Measurements from ENCODE around the gene MAPKBP1. TPM values are rescaled to one million over a fixed set of nuclear protein-coding genes. Genes with fewer than 3 reads are reported as not detected.

The MAPKBP1 gene
- polyA plus RNA-seq, 2 of the 4 experiments (the other 2 are of a cell fraction) = 2.5 to 6.1 TPM

- TF ChIP-seq HMGXB4 (CRISPR knock-in tag; IDR thresholded peaks at IDR 0.05; ENCODE audit: borderline replicate concordance) (no peak), BHLHE40 (IDR thresholded peaks at IDR 0.05; ENCODE audit: low read depth, low read length) (no peak), USF2 (IDR thresholded peaks at IDR 0.05) (no peak), EHF (CRISPR knock-in tag; IDR thresholded peaks at IDR 0.05) (no peak), HOXA7 (CRISPR knock-in tag; IDR thresholded peaks at IDR 0.05) (no peak), ZNF302 (CRISPR knock-in tag; IDR thresholded peaks at IDR 0.05) (no peak), NPAS2 (CRISPR knock-in tag; IDR thresholded peaks at IDR 0.05; ENCODE audit: borderline replicate concordance) (no peak), CHD4 (IDR thresholded peaks at IDR 0.05; ENCODE audit: borderline replicate concordance) (no peak), GATA3 (IDR thresholded peaks at IDR 0.05; ENCODE audit: borderline replicate concordance) (no peak), CHD2 (IDR thresholded peaks at IDR 0.05; ENCODE audit: low read length, partially characterized antibody) (no peak), EP300 (IDR thresholded peaks at IDR 0.05) (no peak), RCOR1 (IDR thresholded peaks at IDR 0.05; ENCODE audit: low read depth, low read length) (no peak), BCL3 (IDR thresholded peaks at IDR 0.05) (no peak), RNF2 (IDR thresholded peaks at IDR 0.05; ENCODE audit: borderline replicate concordance, low read depth) (no peak), ATOH8 (CRISPR knock-in tag; IDR thresholded peaks at IDR 0.05; ENCODE audit: low read depth) (no peak), MYC (IDR thresholded peaks at IDR 0.05; ENCODE audit: borderline replicate concordance, low read length) (no peak), MAFK (IDR thresholded peaks at IDR 0.05; ENCODE audit: partially characterized antibody) (no peak)
- no peaks in the 10 kb centered on the region for H3K9me3 ChIP-seq
- DNase-seq (ENCODE audit: low read depth in 1 of 2, low spot score in 1 of 2) = no peak
These were observed 67.9 kb downstream of the MAPKBP1 start for GRCh38 chr15:41842229-41842628.

GRCh38 chr15:41843571-41843970 lies 69.3 kb downstream of the MAPKBP1 start:
- Histone ChIP-seq H3K4me1 (no peaks in the 10 kb centered on the region), H3K9me3 (no peaks in the 10 kb centered on the region), H3K4me3 (no peak overlapping the region), H3K27ac (no peak overlapping the region), H3K4me2 (no peak overlapping the region)
- no peak for TF ChIP-seq ZNF302 (CRISPR knock-in tag; IDR thresholded peaks at IDR 0.05)
- TF ChIP-seq CEBPB (IDR thresholded peaks at IDR 0.05) = no peak
- TF ChIP-seq NR3C1 (IDR thresholded peaks at IDR 0.05) = no peak
- DNase-seq (ENCODE audit: low read depth in 1 of 2, low spot score in 1 of 2) = no peak
- FAIRE-seq = no peak
- 92% methylated on average over 4 of the region's 10 CpGs for WGBS (ENCODE audit: missing lambda C conversion rate)
- POLR2A ChIA-PET = no interaction called here
- CTCF ChIA-PET = interaction anchor here (1.7 kb wide), 1 partner anchor 60 kb away, joined by 4 read pairs; no protein-coding TSS in a partner anchor
- ATAC-seq = no peak

More at GRCh38 chr15:41842229-41842628, 67.9 kb downstream of the MAPKBP1 start:
- ChIA-PET CTCF (no interaction called here), POLR2A (no interaction called here)
- H3K27ac ChIP-seq = no peak overlapping the region
- no peak overlapping the region for H3K4me3 ChIP-seq
- ATAC-seq (no peak), FAIRE-seq (no peak)
- H3K4me1 ChIP-seq = no peaks in the 10 kb centered on the region
- H3K4me2 ChIP-seq = no peak overlapping the region
- WGBS (ENCODE audit: missing lambda C conversion rate) = 80% methylated on average over 3 of the region's 12 CpGs

- ChIA-PET POLR2A (no interaction called here), CTCF (interaction anchor here (1.7 kb wide), 1 partner anchor 59 kb away, joined by 4 read pairs; no protein-coding TSS in a partner anchor)
- Histone ChIP-seq H3K4me1 (no peaks in the 10 kb centered on the region), H3K9me3 (no peaks in the 10 kb centered on the region), H3K4me3 (no peak overlapping the region), H3K27ac (no peak overlapping the region), H3K4me2 (no peak overlapping the region)
- no peak for ATAC-seq
- WGBS (ENCODE audit: missing lambda C conversion rate) = no CpG with 5 or more reads among the region's 12 CpGs
- no peak for DNase-seq (ENCODE audit: low read depth in 1 of 2, low spot score in 1 of 2)
- no peak for FAIRE-seq
- no peak for TF ChIP-seq EHF (CRISPR knock-in tag; IDR thresholded peaks at IDR 0.05)
- no peak for TF ChIP-seq CHD2 (IDR thresholded peaks at IDR 0.05; ENCODE audit: low read length, partially characterized antibody)
- TF ChIP-seq RCOR1 (IDR thresholded peaks at IDR 0.05; ENCODE audit: low read depth, low read length) = no peak
- TF ChIP-seq HMGXB4 (CRISPR knock-in tag; IDR thresholded peaks at IDR 0.05; ENCODE audit: borderline replicate concordance) = no peak
- TF ChIP-seq CEBPB (IDR thresholded peaks at IDR 0.05) = no peak
- TF ChIP-seq RFX5 (IDR thresholded peaks at IDR 0.05) = no peak
- no peak for TF ChIP-seq ESRRA (IDR thresholded peaks at IDR 0.05; ENCODE audit: borderline replicate concordance, low read length)
- TF ChIP-seq HDAC2 (IDR thresholded peaks at IDR 0.05) = no peak
These were observed 70.5 kb downstream of the MAPKBP1 start for GRCh38 chr15:41844814-41845213.

Data from A549 (cell line).